Skin epidermis (tissue), 12 donors: Measurements from ENCODE around the gene TRIM32.
A peak's percentile ranks its signal among the peaks of the same experiment; 100 is the strongest.

ENCODE experiments used
- H3K27ac ChIP-seq, 21 experiments: fragments of 200-600 bp; sonication (generic) in 11 of 21; one replicate each; pipeline ENCODE4 v1.5.0; 2020; ENCODE audit warnings: mild to moderate bottlenecking in 3 of 21, inconsistent platforms in 2 of 21, moderate library complexity in 2 of 21
- H3K4me3 ChIP-seq, 7 experiments: fragments of 200-600 bp; sonication (generic) in 2 of 7; one replicate each; pipeline ENCODE4 v1.5.0; 2020; ENCODE audit warnings: inconsistent platforms in 2 of 7, mild to moderate bottlenecking in 2 of 7, moderate library complexity in 1 of 7

Gene TRIM32

GRCh38 chr9:116687074-116687753 is at the start of gene TRIM32:
Gene TRIM32, plus strand, starts transcription at chr9:116687305. Its CDS starts 10,438 bp downstream, at chr9:116697743.
- peak within 1 kb of the TSS; percentile 55 to 87 (median 77) for H3K4me3 ChIP-seq
- peak within 1 kb of the TSS; percentile 34 to 97 (median 90) for H3K27ac ChIP-seq

- Histone ChIP-seq H3K27ac (peak overlapping the region in 3 of 21 experiments; percentile 1 to 40 (median 24)), H3K4me3 (no peak overlapping the region)
These were observed 47.8 kb upstream of the TRIM32 start for GRCh38 chr9:116639251-116639741.

GRCh38 chr9:116641292-116642059 is 45.6 kb upstream of the TRIM32 start:
- H3K4me3 ChIP-seq, result no peak overlapping the region
- peak overlapping the region in 1 of 21 experiments; percentile 40 for H3K27ac ChIP-seq

- H3K4me3 ChIP-seq, result no peak overlapping the region
- peak overlapping the region in 4 of 21 experiments; percentile 24 to 56 (median 51) for H3K27ac ChIP-seq
These were observed 43.4 kb upstream of the TRIM32 start for GRCh38 chr9:116643691-116644090.

- H3K4me3 ChIP-seq, result no peak overlapping the region
- H3K27ac ChIP-seq, result peak overlapping the region in 8 of 21 experiments; percentile 2 to 79 (median 46)
These were observed 42.9 kb upstream of the TRIM32 start for GRCh38 chr9:116644091-116644688.

- Histone ChIP-seq H3K4me3 (no peak overlapping the region), H3K27ac (peak overlapping the region in 10 of 21 experiments; percentile 4 to 79 (median 46))
These were observed 40.2 kb upstream of the TRIM32 start for GRCh38 chr9:116646661-116647514.

- no peak overlapping the region for H3K4me3 ChIP-seq
- no peak overlapping the region for H3K27ac ChIP-seq
These were observed 39.6 kb upstream of the TRIM32 start for GRCh38 chr9:116647515-116647809.

- Histone ChIP-seq H3K27ac (peak overlapping the region in 10 of 21 experiments; percentile 2 to 74 (median 44)), H3K4me3 (no peak overlapping the region)
These were observed 33.6 kb upstream of the TRIM32 start for GRCh38 chr9:116653348-116654058.

- Histone ChIP-seq H3K4me3 (no peak overlapping the region), H3K27ac (peak overlapping the region in 7 of 21 experiments; percentile 2 to 74 (median 50))
These were observed 33.1 kb upstream of the TRIM32 start for GRCh38 chr9:116654059-116654355.

GRCh38 chr9:116656501-116656971 is 30.6 kb upstream of the TRIM32 start:
- peak overlapping the region in 9 of 21 experiments; percentile 4 to 74 (median 44) for H3K27ac ChIP-seq
- no peak overlapping the region for H3K4me3 ChIP-seq

- Histone ChIP-seq H3K27ac (peak overlapping the region in 9 of 21 experiments; percentile 4 to 65 (median 39)), H3K4me3 (no peak overlapping the region)
These were observed 30.1 kb upstream of the TRIM32 start for GRCh38 chr9:116656977-116657376.

GRCh38 chr9:116658265-116658664 is 28.8 kb upstream of the TRIM32 start:
- Histone ChIP-seq H3K27ac (no peak overlapping the region), H3K4me3 (no peak overlapping the region)

GRCh38 chr9:116661037-116661954 is 25.8 kb upstream of the TRIM32 start:
- Histone ChIP-seq H3K4me3 (no peak overlapping the region), H3K27ac (no peak overlapping the region)

GRCh38 chr9:116662646-116663310 is 24.3 kb upstream of the TRIM32 start:
- peak overlapping the region in 10 of 21 experiments; percentile 13 to 91 (median 68) for H3K27ac ChIP-seq
- no peak overlapping the region for H3K4me3 ChIP-seq

- H3K27ac ChIP-seq, result peak overlapping the region in 9 of 21 experiments; percentile 21 to 91 (median 68)
- no peak overlapping the region for H3K4me3 ChIP-seq
These were observed 23.5 kb upstream of the TRIM32 start for GRCh38 chr9:116663581-116663980.

- no peak overlapping the region for H3K4me3 ChIP-seq
These were observed 18.0 kb upstream of the TRIM32 start for GRCh38 chr9:116668970-116669695.

GRCh38 chr9:116671605-116672004 is 15.5 kb upstream of the TRIM32 start:
- Histone ChIP-seq H3K4me3 (no peak overlapping the region), H3K27ac (no peak overlapping the region)

More at GRCh38 chr9:116668970-116669695, 18.0 kb upstream of the TRIM32 start:
- no peak overlapping the region for H3K27ac ChIP-seq
